Measurements from ENCODE around the gene PSAT1.
A peak's percentile ranks its signal among the peaks of the same experiment; 100 is the strongest.
"Not testable (repeated sequence)": the region's sequence is repeated elsewhere in the genome, so short reads cannot be mapped to it uniquely, and the experiment has no call there.

PSAT1 gene

DNA sequence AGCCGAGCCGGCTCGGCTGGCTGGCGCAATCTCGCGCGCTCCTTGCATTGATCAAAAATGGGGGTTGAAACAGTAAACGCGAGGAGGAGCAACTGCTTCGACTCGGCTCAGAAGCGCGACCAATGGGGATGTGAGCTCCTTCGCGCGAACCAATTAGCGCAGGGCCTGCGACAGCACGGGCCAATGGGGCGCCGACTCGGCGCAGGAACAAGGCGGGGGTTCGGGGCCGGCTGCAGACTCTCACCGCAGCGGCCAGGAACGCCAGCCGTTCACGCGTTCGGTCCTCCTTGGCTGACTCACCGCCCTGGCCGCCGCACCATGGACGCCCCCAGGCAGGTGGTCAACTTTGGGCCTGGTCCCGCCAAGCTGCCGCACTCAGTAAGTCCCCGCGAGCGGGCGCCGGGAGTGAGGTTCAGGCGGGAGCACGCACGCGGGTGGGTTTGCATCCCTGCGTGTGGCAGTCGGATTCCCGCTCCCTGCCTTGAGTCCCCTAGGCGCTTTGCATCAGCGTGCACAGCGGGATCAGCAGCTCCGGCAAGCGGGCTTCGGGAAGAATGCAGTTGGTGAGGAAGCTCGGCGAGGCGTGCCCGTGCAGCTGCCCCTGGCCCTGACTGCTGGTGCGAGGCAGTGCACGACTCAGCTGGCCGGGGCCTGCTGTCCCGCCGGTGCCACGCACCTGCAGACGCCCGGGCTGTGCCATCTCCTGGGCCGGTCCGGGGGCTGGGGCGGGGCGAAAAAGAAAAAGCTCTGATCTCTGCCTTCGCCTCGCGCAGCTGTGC lies at the start of gene PSAT1:
PSAT1 (plus strand) TSS at position 233 of the 779 bp plus-strand sequence; CDS start at position 319, 86 bp downstream.
- ATAC-seq, result peak; percentile 99

GRCh38 chr9:78248635-78249034 lies 48.3 kb upstream of the PSAT1 start:
- no peak for ATAC-seq

- no peak for ATAC-seq
These were observed 47.4 kb upstream of the PSAT1 start for GRCh38 chr9:78249542-78249941.

DNA sequence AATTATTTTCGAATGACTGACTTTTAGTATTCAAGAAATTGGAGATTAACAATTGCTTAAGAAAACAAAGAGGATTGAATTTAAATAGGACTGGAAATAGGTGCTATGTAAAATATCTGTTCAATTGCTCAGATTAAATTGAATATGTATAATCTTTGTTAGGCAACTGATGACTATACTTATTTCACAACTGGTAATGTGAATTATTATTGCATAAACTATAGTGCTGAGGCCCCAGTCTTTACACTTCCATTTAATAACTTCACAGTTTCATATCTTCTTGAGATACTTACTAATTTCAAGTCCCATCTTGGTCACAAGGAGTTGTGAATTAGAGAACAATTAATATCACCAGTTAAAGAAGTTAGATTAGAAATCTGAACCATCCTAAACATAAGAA lies 44.3 kb upstream of the PSAT1 start:
- no peak for ATAC-seq

DNA sequence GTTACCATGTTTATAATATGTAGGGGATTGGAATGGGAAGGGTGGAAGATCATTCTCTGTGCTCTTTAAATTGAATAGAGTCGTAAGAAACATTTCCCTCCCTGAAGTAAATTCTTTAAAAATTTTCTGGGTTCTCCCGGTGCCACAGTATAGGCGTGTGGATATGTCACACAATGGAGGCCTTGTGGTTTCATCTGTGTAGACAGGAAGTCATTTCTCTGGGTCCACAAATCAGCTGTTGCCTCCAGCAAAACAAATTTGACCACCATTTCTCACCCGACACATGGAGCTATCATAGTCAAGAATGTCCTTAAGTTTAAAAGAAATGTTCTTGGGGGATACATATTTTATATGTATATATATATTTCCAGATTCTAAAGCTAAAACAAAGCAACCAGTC lies 43.6 kb upstream of the PSAT1 start:
- ATAC-seq, result no peak

- ATAC-seq, result no peak
These were observed 35.4 kb upstream of the PSAT1 start for GRCh38 chr9:78261403-78262001.

GRCh38 chr9:78262655-78263054 lies 34.3 kb upstream of the PSAT1 start:
- ATAC-seq, result no peak

DNA sequence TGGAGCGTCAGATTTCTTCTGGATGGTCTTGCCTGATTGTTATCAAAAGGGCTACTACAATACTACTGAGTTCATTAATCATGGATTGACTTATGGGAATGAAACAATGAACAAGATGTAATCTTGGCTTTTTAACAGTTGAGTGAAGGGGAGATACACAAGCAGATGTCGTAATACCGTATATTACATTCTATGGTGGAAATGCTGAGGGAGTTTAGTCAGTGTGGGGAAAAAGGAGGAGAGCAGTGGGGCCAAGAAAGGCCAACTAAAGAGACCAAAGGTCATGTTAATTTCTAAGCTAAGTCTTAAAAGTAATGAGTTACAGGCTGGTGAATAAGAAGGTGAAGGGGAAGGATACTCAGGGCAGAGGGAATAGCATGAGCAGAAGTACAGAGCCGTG lies 29.0 kb upstream of the PSAT1 start:
- ATAC-seq, result no peak

GRCh38 chr9:78269784-78270183 lies 27.1 kb upstream of the PSAT1 start:
- no peak for ATAC-seq

DNA sequence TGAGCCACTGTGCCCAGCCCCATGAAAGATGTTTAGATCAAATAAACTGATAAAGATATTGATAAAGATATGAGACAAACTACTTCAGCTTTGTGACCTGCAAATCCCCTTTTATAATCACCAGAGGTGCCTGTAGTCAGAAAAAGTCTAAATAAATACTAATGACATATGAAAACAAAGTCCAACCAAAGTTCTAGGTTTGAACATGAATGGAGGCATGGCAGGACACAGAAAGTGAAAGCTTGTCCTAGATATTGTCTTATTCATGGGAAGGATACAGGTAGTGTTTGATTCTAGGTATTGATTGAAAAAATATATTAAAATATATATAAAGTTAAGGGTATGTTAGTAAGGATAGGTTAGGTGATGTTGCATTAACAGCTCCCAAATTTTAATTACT lies 24.6 kb upstream of the PSAT1 start:
- no peak for ATAC-seq

- ATAC-seq, result no peak
These were observed 23.2 kb upstream of the PSAT1 start for GRCh38 chr9:78273761-78274160.

- no peak for ATAC-seq
These were observed 18.6 kb upstream of the PSAT1 start for GRCh38 chr9:78278177-78278777.

DNA sequence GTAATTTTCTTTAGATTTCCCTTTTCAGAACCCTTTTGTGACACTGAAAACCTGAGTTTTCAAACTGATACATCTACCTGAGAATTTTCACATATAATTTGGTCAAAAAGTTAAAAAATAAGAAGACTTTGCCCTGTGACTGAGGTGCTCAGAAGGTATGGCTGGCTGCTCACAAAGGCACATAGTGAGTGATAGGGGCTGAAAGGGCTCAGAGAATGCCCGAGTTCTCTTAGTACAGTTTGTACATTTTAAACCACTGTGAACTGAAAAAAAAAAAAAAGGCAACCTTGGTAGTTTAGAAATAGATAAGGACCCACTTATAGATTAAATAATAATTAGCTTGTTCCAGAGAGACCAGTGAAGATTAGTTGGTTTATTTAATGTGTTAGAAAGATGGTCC lies 18.1 kb upstream of the PSAT1 start:
- ATAC-seq, result no peak

GRCh38 chr9:78280982-78281668 lies 15.8 kb upstream of the PSAT1 start:
- no peak for ATAC-seq

- ATAC-seq, result not testable (repeated sequence)
These were observed 12.7 kb upstream of the PSAT1 start for GRCh38 chr9:78284181-78284580.

DNA sequence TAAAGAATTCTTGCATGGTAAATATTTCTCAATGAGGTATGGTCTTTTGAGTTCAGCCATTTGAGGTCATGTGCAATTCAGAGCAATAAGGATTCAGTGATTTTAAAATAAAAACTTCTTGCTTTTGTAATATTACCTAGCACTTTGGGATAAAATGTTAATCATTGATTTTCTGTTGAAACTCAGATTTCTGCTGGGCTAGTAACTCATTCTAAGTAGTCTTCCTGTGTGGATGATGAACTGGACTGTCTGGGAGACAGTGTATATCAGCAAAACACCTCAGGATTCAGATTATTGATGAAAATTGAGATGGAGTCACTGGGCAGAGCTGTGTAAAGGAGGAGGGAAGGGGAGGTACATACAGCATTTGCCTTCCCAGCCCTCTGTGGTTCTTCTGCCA lies 10.8 kb upstream of the PSAT1 start:
- ATAC-seq, result no peak

DNA sequence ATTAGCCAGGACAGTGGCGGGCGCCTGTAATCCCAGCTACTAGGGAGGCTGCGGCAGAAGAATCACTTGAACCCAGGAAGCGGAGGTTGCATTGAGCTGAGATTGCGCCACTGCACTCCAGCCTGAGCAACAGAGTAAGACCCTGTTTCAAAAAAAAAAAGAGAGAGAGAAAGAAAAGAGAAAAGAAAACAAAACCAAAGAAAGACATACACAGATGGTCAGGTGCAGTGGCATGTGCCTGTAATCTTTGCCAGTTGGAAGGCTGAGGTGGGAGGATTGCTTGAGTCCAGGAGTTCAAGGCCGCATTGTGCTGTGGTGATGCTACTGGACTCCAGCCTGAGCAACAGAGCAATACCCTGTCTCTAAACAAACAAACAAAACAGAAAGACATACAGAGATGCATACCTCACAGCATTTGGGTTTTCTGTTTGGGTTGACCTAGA lies 10.0 kb upstream of the PSAT1 start:
- no peak for ATAC-seq

DNA sequence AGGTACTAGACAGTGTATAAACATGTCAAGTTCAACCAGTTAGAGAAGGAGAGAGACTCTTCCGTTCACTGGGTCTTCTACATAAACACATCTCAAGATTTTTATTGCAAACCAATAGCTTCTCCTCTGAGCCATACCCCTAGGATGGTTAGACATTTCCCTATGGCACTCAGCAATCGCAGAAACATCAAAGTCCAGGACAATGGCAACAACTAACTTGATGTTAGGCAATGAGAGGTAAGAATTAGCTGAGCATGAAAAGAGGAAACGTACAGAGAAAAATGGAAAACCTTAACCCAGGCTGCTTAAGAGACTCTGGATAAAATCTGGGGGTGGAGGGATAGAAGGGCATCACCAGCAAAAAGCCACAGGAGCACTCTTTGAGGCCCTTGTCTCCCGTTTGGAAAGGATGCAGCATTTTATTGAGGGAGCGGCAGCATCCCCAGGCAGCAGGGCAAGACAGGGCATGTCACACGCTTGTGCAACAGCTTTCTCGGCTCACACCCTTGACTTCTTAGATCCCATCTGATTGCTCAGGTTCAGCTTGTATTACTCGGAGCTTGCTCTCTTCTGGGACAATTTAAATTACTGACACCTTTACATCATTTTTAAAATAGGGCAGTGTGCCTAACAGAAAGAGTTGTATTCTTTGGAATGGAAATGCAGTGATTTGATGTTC lies 8.6 kb upstream of the PSAT1 start:
- ATAC-seq, result no peak

GRCh38 chr9:78289474-78289873 lies 7.5 kb upstream of the PSAT1 start:
- no peak for ATAC-seq

DNA sequence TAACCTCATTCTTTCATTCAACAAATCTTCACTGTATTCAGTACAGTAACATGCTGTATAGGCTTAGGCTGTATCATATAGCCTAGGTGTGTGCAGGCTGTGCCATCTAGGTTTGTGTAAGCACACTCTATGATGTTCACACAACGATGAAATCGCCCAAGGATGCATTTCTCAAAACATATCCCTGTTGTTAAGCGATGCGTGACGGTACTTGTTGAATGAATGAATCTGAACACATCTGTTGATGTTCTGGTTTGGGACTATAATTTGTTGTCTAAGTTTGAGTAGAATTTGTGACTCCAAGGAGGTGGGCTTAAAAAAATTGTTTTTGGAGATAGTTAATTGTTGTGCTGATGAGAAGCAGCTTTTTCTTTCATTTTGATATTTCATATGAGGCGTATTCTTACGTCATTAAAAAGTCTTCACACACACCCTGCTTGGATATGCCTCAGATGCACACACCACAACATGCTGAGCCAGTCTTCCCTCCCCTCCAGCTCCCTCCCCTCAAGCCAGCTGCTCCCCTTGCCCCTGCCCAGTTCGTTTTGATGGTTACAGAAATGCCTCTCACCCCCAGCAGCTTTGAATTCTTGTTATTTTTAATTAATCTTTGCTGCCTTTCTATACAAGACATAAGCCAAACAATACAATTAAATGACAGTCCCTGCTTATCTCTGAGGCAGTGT lies 5.5 kb upstream of the PSAT1 start:
- no peak for ATAC-seq

DNA sequence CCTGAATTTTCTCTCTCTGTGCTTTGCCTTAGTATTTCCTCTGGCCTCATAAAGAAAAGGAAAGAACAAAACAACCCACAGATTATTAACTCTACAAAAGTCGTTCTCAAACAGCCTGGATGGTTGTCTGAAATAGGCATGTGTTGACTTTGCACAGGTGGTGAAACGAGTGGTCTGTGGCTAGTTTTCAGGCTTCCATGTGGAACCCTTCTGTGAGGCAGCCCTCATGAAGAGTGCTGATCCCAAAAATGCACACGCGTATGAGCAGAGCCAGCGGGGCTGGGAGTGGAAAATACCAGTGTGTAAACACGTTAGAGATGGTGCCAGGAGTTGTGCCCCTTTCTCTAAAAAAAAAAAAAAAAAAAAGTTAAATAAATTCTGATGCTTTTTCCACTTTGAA lies 4.9 kb upstream of the PSAT1 start:
- ATAC-seq, result no peak

All from activated CD4-positive, CD25-positive, alpha-beta regulatory T cell treated with anti-CD3 and anti-CD28 coated beads, Interleukin-2, amount 50 U/mL, for 24 hours (primary cell).